SHP77 (cell line): ENCODE results near the gene AMPD3.

ENCODE experiments used
- DNase-seq, 2 experiments: peaks; one replicate each; lab custom pipeline; 2025; lab: John Stamatoyannopoulos, UW

The AMPD3 gene

DNA sequence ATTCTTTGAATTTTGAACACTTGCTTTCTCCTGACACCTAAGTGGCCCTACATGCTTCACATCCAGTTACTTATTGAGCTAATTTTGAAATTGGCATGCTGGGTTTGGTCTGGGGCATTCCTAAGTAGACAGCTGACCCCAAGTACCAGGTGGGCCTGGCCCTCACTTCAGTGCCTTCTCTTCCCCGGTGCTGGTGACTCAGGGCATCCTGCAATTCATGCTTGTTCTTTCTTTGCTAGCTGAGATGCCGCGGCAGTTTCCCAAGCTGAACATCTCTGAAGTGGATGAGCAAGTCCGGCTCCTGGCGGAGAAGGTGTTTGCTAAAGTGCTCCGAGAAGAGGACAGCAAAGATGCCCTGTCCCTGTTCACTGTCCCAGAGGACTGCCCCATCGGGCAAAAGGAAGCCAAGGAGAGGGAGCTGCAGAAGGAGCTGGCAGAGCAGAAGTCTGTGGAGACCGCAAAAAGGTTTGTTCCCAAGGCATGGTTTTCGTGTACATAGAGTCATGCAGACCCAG, 6.3 kb downstream of the AMPD3 start:
- no peak for DNase-seq

DNA sequence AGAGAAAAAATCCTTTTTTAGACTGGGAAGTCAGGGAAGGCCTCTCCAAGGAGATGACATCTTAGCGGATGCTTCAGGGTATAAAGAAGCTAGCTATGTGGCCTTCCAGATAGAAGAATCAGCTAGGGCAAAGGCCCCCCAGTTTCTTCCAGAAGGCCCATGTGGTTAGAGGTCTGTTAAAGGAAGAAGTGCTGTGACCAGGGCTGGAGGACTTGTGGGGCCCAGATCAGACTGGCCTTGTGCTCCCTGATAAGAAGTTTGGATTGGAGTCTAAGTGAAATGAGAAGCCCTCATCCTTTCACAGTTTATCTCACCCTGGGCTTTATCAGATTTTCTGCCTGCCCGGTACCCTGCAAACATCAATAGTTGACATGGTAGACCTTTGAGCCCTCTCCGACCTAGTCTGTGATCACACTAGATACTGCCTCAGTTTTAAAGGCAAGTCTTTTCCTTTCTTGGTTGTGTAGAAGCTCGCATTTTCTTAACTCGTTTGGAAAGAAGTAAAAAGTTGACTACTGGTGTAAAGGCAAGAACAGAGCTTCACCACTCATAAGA, 7.8 kb downstream of the AMPD3 start:
- no peak for DNase-seq

DNA sequence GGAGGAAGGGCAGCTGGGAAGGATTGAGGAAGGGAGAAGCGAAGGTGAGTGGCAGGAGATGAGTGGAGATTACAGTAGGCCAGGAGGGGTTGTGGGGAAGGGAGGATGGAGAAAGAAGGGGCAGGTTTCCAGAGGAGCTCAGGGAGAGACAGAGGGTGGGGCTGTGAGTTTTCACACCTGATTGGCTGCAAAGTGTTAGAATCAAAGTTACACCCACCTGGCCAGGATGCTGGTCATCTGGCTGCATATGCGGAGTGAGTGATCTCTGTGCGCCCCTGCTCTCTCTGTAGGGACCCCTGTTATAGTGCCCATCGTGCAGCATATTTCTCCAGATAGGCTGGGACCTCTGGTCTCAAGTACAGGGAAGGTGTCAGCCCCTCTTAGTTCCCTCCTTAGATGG, 18.3 kb downstream of the AMPD3 start:
- no peak for DNase-seq

DNA sequence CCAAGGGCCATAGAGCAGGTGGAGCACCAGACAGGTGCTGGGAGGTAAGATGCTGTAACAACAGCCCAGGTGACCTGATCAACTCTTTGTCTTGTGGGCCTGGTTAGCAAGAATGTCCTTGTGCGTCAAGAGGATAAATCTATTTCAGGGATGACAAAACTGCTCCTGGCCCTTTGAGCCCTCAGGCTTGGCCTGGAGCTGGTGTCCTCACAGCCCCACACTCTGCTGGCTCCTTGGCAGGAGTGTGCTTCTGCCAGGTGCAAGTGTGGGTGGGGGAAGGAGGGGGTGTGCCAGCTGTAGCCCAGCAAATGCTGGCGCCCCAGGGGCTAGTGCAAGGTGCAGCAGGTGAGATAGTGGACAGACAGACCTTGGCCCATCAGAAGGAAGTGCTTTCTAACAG, 19.5 kb downstream of the AMPD3 start:
- no peak for DNase-seq

DNA sequence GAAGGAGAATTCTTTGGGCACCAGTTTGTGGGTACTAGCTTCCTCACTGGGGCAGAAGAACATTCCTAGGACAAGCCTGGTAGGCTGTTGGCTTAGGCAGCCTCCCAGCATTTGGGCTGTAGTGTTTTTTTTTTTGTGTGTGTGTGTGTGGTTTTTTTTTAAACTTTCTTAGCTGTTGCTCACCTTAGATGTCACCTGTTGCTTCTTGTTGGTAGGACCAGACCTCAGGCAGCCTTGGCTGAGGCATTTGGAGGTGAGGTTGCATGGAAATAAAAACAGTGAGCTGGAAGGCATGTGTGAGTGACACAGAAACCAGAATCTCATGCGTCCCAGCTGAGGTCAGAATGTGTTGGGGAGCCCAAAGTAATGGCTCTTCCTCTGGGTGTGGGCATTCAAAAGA, 21.3 kb downstream of the AMPD3 start:
- no peak for DNase-seq

DNA sequence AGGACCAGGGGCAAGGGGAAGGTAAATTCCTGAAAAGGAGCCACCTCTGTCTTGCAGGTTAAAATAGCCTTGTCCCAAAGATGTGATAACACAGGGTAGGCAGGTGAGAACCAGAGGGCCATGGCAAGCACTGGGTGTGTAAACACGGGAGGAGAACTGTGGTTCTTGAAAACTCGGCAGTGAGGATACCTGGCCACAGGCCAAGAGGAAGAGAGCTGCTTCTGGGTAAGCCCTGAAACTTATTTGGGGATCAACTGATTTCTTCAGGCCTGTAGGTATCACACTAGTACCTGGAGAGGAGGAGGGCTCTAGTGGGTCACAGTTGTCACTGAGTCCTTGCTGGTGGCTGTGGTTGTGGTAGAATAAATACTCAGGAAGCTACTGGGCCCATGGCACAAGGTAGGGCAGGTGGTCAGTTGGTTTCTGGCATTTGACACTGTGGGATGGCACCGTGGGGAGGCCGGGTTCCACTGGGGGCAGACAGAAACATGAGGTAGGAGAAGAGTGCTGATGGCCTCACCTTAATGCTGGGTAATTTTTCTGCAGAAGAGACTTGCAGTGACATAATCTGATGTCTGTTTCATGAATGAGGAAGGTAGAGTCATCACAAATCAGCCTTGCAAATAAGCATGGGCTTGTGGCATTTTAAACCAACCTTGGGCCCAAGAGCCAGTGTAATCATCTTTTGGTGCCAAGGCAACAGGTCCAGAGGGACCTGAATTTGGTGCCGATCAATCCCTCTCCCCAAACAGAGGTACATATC, 22.0 kb downstream of the AMPD3 start:
- DNase-seq = no peak

DNA sequence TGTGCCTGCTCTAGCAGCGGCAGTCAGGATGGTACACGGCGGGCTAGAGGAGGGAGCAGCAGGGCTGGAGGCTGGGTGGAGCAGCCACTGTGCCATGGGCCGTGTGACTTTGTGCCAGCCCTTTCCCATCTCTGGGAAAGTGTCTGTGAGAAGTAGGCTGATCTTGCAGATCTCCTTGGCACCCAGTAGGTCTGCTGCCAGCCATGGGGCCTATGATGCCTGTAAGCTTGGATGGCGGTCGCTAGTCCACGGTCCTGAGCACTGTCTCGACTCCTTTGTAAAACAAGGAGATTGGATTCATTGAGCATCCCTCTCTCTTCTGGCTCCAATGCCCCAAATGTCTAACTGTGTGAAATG, 22.6 kb downstream of the AMPD3 start:
- DNase-seq = no peak

DNA sequence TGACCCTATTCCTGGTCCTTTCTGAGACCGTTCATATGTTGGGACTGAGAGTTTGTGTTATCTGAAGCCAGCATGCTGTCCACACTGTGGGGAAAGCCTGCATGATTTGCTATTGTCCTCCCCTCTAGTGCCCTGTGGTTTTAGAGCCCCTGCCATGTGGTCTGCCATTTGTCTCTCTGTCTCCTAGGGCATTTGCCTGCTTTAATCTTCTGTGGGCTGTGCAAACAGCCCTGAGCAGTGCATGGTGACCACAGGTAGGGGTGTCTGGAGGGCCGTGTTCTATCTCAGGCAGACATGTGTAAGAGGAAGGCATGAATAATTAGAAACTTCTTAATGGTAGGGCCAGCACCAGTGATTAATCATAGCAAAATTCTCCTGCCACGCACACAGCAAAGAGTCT, 23.0 kb downstream of the AMPD3 start:
- no peak for DNase-seq

DNA sequence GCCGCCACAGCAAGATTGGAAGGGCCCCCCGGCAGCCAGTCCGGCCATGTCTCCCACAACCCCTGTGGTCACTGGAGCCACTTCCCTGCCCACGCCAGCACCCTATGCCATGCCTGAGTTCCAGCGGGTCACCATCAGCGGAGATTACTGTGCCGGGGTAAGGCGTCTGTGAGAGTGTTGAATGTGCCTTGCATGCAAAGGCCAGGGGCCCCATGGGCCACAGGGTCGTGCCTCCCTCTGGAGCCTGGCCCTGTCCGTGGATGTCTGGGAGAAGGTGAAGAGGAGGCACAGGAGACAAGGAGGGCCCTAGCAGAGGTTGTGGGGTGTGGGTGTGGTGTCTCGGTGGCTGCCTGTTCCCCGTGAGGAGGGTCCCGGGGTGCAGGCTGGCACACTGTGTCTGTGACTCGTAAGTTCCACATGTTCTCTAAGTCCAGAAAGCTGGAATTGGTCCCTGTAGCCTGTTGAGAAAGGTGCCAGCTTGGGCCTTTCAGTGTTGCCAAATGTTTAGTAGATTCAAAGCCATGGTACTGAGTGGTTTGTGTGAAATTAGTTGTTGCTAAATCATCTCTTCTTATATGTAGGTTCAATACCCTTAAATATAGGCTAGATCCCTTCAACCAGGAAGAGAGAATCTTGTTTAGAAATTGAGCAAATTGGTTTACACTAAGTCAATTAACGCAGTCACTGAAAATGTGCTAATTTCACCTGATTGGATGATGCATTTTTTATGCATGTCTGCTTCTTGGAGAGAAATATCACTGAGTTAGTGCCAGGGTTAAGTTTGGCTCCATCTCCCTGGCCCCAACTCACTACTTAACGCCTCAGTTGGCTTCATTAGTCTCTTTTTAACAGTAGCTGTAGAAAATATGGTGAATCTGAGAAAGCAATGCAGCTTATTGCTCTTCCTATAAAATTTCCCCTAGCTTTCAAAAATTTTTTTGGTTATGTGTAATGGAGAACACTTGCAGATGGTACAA, 23.8 kb downstream of the AMPD3 start:
- no peak for DNase-seq

DNA sequence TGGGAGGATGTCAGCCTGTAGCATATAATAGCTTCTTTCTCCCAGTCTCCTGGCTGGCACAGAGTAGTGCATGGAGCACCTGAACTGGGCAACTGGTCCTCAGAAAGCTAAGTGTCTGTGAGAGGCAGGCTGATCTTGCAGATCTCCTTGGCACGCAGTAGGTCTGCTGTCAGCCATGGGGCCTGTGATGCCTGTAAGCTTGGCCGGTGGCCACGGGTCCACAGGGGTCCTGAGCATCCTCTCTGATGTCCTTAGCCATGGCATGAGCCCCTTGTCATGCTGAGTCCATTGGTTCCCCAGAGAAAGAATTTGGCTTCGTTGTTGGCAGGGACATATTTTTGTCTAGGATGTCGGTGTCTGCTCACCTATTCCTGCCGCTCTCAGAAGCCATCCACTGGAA, 25.0 kb downstream of the AMPD3 start:
- DNase-seq = no peak

DNA sequence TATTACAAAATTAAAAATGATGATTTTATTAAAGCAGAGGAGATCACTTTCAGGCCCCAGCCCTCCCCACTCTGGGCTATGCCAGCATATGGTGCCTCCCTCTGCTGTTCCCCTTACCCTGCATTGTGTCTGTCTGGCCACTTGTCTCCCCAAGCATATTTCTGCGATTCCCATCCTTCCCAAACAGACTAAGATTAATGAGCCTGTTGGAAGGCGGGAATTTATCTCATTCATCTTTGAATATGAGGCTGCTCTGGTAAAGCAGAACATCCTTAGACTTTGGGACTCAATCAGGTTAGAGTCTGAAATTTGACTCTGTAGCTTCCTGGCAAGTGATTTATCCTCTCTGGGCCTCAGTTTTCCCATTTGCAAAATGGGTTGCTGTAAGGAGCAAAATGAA, 25.7 kb downstream of the AMPD3 start:
- DNase-seq = no peak

DNA sequence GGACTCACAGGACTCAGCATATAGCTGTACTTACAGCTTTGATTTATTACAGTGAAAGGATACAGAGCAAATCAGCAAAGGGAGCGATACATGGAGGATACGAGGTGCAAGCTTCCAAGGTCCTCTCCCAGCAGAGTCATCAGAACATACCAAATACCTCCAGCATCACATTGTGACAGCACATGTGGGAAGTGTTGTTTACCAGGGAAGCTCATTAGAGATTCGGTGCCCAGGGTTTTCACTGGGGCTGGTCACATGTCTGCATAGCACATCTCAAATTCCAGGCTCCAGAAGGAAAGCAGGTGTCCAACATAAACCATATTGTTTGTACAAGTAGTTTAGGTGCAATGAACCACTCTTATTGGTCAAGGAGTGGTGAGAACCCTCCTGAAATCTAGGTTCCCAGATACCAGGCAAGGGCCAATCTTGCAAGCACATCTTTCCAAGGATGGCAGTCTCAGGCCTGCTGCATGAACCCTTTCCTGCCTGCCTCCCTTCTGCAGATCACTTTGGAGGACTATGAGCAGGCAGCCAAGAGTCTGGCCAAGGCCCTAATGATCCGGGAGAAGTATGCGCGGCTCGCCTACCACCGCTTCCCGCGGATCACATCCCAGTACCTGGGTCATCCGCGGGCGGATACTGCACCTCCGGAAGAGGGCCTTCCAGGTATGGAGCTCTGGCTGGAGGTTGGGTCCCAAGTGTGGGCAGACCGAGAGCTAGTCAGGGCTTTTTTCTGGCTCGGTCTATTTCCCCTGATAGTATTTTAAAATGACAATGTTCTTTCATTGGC, 26.7 kb downstream of the AMPD3 start:
- DNase-seq = no peak

DNA sequence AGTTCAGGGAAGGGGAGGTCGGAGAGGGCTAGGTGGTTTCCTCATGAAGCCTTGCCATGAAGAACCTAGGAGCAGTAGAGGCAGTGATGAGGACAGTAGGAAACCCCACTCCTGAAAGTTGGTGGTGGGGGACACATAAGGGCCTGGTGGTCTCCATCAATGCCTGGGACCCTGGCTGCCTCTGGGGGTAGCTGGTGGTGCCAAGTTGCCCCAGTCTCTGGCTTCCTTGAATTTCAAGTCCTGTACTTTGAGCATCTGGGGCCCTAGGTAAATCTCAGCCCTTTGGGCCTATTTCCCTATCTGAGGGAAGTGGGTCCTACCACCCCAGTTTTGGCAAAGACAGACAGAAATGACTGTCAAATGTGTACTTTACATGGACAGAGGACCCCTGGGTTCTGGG, 28.1 kb downstream of the AMPD3 start:
- no peak for DNase-seq

DNA sequence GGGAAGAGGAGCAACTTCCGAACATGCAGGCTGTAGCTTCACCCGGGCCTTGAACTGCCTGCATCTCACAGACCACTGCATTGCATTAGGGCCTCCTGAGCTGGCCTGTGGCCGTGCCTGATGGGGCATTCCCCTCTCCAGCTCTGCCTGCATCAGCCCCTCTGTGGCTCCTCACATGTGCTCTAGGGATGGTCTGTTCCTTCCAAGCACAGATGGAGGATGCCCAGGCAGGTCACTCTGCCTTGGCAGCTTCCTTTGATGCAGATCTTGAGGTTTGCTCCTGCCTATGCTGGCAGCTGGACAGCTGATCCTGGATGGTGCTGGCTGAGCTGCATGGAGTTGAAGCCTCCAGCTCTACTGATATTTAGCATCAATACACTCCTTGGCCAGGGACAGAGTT, 28.5 kb downstream of the AMPD3 start:
- DNase-seq = no peak

DNA sequence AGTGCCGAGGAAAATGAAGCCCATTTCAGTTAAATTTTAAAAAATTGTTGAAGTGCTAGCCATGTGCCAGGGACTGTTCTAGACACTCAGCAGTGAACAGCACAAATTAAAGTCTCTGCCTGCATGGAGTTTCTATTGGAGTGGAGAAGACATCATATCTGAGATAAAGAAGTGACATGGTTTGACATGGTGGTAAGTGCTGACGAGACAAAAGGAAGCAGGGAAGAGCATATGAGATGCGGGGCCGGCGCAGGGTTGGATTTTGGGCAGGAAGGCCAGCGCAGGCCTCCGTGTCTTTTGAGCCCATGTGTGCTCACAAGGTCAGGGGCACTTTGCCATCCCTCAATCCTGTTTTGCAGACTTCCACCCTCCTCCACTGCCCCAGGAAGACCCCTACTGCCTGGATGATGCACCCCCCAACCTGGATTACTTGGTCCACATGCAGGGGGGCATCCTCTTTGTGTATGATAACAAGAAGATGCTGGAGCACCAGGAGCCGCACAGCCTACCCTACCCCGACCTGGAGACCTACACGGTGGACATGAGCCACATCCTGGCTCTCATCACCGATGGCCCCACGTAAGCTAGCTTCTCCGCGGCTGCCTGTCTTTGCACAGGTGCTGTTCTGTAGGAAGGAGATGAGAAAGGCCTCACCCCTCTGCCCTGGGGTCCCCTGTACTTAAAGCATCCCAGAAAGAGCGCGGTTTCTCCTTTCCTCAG, 29.6 kb downstream of the AMPD3 start:
- DNase-seq = no peak

DNA sequence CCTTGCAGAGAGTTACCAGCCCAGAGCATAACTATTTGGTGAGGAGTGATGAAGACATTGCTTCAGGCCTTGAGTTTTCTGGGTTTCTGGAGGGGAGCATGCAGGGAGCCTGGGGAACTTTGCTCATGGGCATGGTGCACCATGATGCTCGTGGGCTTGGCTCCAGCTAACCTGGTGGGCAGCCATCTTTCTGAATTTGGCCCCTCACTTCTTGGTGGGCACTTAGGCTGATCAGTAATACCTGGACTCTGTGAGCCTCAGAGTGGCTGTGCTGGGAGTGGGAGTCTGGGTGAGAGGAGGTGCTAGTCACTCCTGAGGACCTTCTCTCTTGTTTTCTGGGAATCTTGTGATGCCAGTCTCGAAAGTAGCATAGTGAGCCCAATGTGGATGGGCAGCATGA, 30.6 kb downstream of the AMPD3 start:
- no peak for DNase-seq

DNA sequence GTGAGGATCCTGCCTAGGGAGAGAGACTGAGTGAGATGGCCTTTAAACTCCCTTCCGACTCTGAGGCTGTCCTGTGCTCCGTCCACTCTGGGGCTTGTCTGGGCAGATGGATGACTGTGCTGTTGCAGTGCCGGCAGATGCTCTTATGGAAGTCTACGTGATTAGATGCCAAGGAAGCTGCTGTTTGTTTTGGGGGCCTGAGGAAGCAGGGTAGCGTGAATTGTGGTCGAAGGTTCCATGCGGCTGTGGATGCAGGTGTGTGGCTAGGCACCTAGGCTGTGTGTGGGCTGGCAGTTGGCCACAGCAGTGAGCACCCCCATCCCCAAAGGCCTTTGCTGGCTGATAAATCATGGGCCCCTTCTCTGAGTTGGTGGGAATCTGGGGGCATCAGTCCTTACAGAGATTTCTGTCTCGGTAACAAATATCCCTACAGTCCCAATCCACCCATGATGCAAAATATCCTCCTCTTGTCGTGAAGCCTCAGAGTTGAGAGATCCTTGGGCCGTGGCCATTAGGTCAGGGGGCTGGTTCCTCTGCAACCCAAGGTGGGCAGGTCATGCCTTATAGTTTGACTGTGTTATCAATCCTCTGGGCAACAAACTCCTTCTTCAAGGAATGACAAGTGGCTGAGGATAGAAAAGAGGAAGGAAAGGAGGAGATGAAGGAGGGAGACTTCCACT, 31.2 kb downstream of the AMPD3 start:
- DNase-seq = no peak

DNA sequence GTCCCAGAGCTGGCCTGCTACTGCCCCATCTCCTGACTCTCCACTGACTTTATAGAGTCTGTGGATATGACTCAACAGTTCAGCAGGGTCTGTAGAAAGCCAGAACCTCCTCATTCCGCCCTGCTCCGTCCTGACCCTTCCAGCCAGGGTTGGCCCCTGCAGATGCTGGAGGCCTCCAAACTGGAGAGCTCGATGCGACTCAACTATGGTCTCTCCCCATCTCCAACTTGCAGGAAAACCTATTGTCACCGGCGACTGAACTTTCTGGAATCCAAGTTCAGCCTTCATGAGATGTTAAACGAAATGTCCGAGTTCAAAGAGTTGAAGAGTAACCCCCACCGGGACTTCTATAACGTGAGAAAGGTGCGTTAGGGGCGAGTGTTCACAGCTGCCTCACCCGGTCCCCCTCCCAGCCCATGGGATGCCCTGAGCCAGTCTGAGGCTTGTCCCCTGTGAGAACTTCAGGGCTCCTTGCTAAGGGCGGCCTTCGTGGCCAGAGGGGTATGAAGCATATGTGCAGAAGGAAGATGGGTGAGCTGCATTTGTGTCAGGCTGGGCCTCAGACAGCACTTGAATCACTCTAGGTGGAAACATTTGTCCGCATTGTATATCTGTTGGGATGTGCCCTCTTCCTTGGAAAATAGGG, 32.1 kb downstream of the AMPD3 start:
- DNase-seq = no peak

DNA sequence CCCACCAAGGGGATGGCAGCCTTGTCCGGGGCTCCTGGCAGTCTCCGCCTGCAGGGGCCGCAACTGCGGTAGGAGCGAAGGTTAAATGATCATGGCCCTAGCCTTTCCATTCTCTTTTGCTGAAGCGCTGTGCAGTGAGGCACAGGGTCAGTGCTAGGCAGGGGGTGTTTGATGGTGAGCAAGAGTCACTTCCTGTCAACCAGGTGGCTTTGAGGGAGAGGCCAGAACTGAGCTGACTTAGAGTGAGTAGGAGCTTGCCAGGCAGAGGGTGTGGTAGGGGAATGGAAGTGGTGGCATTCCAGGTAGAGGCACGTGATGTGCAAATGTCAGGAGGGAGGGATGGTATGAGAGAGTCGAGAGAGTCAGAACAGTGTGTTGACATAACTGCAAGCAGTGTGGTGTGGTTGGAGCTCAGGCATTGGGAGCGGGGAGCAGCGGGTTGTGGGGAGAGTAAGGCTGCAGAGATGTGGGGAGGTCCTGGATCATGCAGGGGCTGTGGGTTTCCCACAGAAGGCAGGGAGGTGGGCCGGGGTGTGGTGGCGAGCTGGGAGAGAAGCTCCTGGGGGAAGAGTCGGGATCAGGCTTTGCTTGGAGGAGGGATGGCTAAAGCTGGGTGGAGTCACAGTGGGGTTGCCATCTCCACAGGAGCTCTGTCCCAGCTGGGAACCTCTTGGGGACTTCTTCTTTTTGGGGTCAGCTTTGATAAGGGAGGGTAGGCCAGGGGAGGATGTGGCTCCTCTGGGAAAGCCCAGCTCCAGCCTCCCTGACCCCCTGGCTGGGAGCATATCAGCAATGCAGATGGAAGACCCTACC, 33.3 kb downstream of the AMPD3 start:
- no peak for DNase-seq
